Spleen (tissue), 11 donors: ENCODE measurements around the gene TMPRSS4. TPM values are rescaled to one million over a fixed set of nuclear protein-coding genes. Genes with fewer than 3 reads are reported as not detected.
A peak's percentile ranks its signal among the peaks of the same experiment; 100 is the strongest.

Experiments used
- DNase-seq: peaks from one replicate; pipeline ENCODE4 v3.0.0-alpha.2; 2020
- H3K27ac ChIP-seq, 8 donors: fragments of 200-600 bp; sonication (generic) in 7 of 8; 1 replicate in 4 of 8; 2 replicates in 4 of 8; pipeline versions ENCODE4 v1.5.0 to v1.8.0; 2016 to 2021; ENCODE audit warnings: inconsistent platforms in 4 of 8, mild to moderate bottlenecking in 4 of 8, moderate library complexity in 1 of 8
- H3K27me3 ChIP-seq, 7 donors: fragments of 200-600 bp; sonication (generic) in 6 of 7; replicated peaks in 1 of 7; 1 replicate in 4 of 7; 2 replicates in 3 of 7; pipeline versions ENCODE4 v1.5.0 to v1.8.0; 2016 to 2021; ENCODE audit warnings: inconsistent platforms in 3 of 7, mild to moderate bottlenecking in 1 of 7
- H3K36me3 ChIP-seq, 6 donors: fragments of 200-600 bp; sonication (generic) in 5 of 6; 1 replicate in 4 of 6; 2 replicates in 2 of 6; pipeline versions ENCODE4 v1.5.0 to v1.8.0; 2016 to 2021; ENCODE audit warnings: inconsistent platforms in 2 of 6
- H3K4me1 ChIP-seq, 6 donors: fragments of 200-600 bp; sonication (generic) in 5 of 6; 1 replicate in 3 of 6; 2 replicates in 3 of 6; pipeline versions ENCODE4 v1.5.0 to v1.8.0; 2016 to 2021; ENCODE audit warnings: inconsistent platforms in 3 of 6
- H3K4me3 ChIP-seq, 8 donors: fragments of 200-600 bp; sonication (generic) in 7 of 8; 1 replicate in 4 of 8; 2 replicates in 4 of 8; pipeline versions ENCODE4 v1.5.0 to v1.8.0; 2016 to 2021; ENCODE audit warnings: inconsistent platforms in 4 of 8, mild to moderate bottlenecking in 4 of 8, moderate library complexity in 2 of 8
- H3K9me3 ChIP-seq, 8 donors: fragments of 200-600 bp; sonication (generic) in 7 of 8; 1 replicate in 4 of 8; 2 replicates in 4 of 8; pipeline versions ENCODE4 v1.5.0 to v1.8.0; 2016 to 2021; ENCODE audit warnings: inconsistent platforms in 4 of 8
- CTCF ChIP-seq, 11 experiments: fragments of 200-600 bp in 7 of 11; fragments of 450-650 bp in 4 of 11; sonication (generic) in 4 of 11; IDR thresholded peaks in 8 of 11; conservative IDR thresholded peaks in 3 of 11; 1 replicate in 7 of 11; 2 replicates in 4 of 11; pipeline versions ENCODE4 v1.4.0 to v1.8.0; 2016 to 2021; ENCODE audit warnings: antibody characterized with exemption in 11 of 11, inconsistent platforms in 4 of 11, mild to moderate bottlenecking in 1 of 11
- POLR2A ChIP-seq, 3 donors: fragments of 450-650 bp; IDR thresholded peaks; one replicate each; pipeline ENCODE4 v1.5.1; 2017; ENCODE audit warnings: antibody characterized with exemption in 3 of 3, mild to moderate bottlenecking in 1 of 3
- POLR2AphosphoS5 ChIP-seq, 3 donors: sonication (generic); formaldehyde crosslinking; IDR thresholded peaks; one replicate each; pipeline ENCODE4 v1.5.1; 2017; ENCODE audit warnings: antibody characterized with exemption in 3 of 3
- WGBS, 5 donors: extraction: QIAGEN DNeasy Blood & Tissue Kit in 3 of 5; methylation state at CpG; one replicate each; pipeline versions ENCODE4 v1.1.5 to v1.1.7; 2013 to 2018; 5-methylcytosine and 5-hydroxymethylcytosine counted together
- intact Hi-C: fragments of 100-400 bp; cut with DNase I; formaldehyde crosslinking; loops from one replicate; pipeline ENCODE4 v1.15.0; 2023; ENCODE audit warnings: low total_unique reads
- polyA plus RNA-seq, 3 donors: library from polyadenylated mRNA; stranded (reverse); fragments of 200-250 nt; gene quantifications; one replicate each; pipeline ENCODE4 v1.2.1, GENCODE V29; 2013
- total RNA-seq, 7 donors: library from RNA; depleted of rRNA in 3 of 7; stranded (reverse); fragments of >200 nt in 3 of 7; fragmentation: NEBNext Ultra II Directional in 4 of 7; extraction: Animal tissue kit (Norgen Biotek cat#: 25700) in 4 of 7; gene quantifications; one replicate each; pipeline versions ENCODE4 v1.1.0 to v1.2.1, GENCODE V29; 2016 to 2021
- donor health status: healthy with polysubstance abuse.
- donor health status: DM: no; HTN: no; CAD: no; lungs with moderate emphysema.
- donor health status: DM: no; HTN: no; CAD: no.
- donor health status: Bipolar disorder and iron deficiency.
- donor health status: healthy.
- donor health status: DM: no; HTN: no; CAD: no.
- donor health status: DM: yes; HTN: yes; CAD: no.

Gene TMPRSS4
- total and polyA plus RNA-seq, 10 donors = 0.09 to 1.4 (median 0.85) TPM; not detected in 3

- Histone ChIP-seq H3K4me1 (peaks cover 4 to 30% (median 9%) of the 10 kb centered on the region in 6 donors), H3K4me3 (peak overlapping the region in 1 of 8 donors; percentile 91), H3K9me3 (no peaks in the 10 kb centered on the region), H3K36me3 (no peaks in the 10 kb centered on the region), H3K27me3 (peaks cover 0 to 84% (median 26%) of the 10 kb centered on the region in 7 donors), H3K27ac (no peak overlapping the region)
- DNase-seq = no peak
- 88 to 96% (median 92%) methylated on average over 6 of the region's 6 CpGs for WGBS, 5 donors
- intact Hi-C loops = no loop called here
- TF ChIP-seq CTCF (IDR thresholded peaks at IDR 0.05 in 8 of 11, conservative IDR thresholded peaks at IDR 0.05 in 3 of 11) (no peak), POLR2A (IDR thresholded peaks at IDR 0.05) (no peak), POLR2AphosphoS5 (IDR thresholded peaks at IDR 0.05) (no peak)
Observed at GRCh38 chr11:118146554-118146953, 69.7 kb downstream of the TMPRSS4 start.

GRCh38 chr11:118147502-118147901, 70.6 kb downstream of the TMPRSS4 start:
- intact Hi-C loops = no loop called here

GRCh38 chr11:118148240-118148639, 71.4 kb downstream of the TMPRSS4 start:
- intact Hi-C loops = no loop called here
- WGBS, 5 donors = 81 to 92% (median 86%) methylated on average over 7 to 8 of the region's 8 CpGs
- H3K4me3 ChIP-seq = no peak overlapping the region
- H3K36me3 ChIP-seq = no peaks in the 10 kb centered on the region
- peaks cover 4 to 84% (median 32%) of the 10 kb centered on the region in 7 donors for H3K27me3 ChIP-seq
- H3K27ac ChIP-seq = no peak overlapping the region
- peaks cover 9 to 29% (median 20%) of the 10 kb centered on the region in 6 donors for H3K4me1 ChIP-seq
- TF ChIP-seq POLR2A (IDR thresholded peaks at IDR 0.05) (no peak), POLR2AphosphoS5 (IDR thresholded peaks at IDR 0.05) (no peak), CTCF (IDR thresholded peaks at IDR 0.05 in 8 of 11, conservative IDR thresholded peaks at IDR 0.05 in 3 of 11) (no peak)
- H3K9me3 ChIP-seq = no peaks in the 10 kb centered on the region
- DNase-seq = no peak

More at GRCh38 chr11:118147502-118147901, 70.6 kb downstream of the TMPRSS4 start:
- peaks cover 4 to 29% (median 12%) of the 10 kb centered on the region in 6 donors for H3K4me1 ChIP-seq
- no peak overlapping the region for H3K27ac ChIP-seq
- 65 to 81% (median 70%) methylated on average over 3 of the region's 3 CpGs for WGBS, 5 donors
- no peak for DNase-seq
- no peak for TF ChIP-seq POLR2AphosphoS5 (IDR thresholded peaks at IDR 0.05)
- TF ChIP-seq CTCF (IDR thresholded peaks at IDR 0.05 in 8 of 11, conservative IDR thresholded peaks at IDR 0.05 in 3 of 11) = no peak
- TF ChIP-seq POLR2A (IDR thresholded peaks at IDR 0.05) = no peak
- peaks cover 1 to 84% (median 32%) of the 10 kb centered on the region in 7 donors for H3K27me3 ChIP-seq
- no peaks in the 10 kb centered on the region for H3K9me3 ChIP-seq
- H3K36me3 ChIP-seq = no peaks in the 10 kb centered on the region
- no peak overlapping the region for H3K4me3 ChIP-seq

GRCh38 chr11:118148856-118149255, 72.0 kb downstream of the TMPRSS4 start:
- no peaks in the 10 kb centered on the region for H3K36me3 ChIP-seq
- DNase-seq = no peak
- H3K9me3 ChIP-seq = no peaks in the 10 kb centered on the region
- 85 to 93% (median 89%) methylated on average over 2 of the region's 2 CpGs for WGBS, 5 donors
- TF ChIP-seq CTCF (IDR thresholded peaks at IDR 0.05 in 8 of 11, conservative IDR thresholded peaks at IDR 0.05 in 3 of 11) (no peak), POLR2AphosphoS5 (IDR thresholded peaks at IDR 0.05) (no peak), POLR2A (IDR thresholded peaks at IDR 0.05) (no peak)
- H3K4me3 ChIP-seq = no peak overlapping the region
- no peak overlapping the region for H3K27ac ChIP-seq
- H3K4me1 ChIP-seq = peaks cover 9 to 34% (median 23%) of the 10 kb centered on the region in 6 donors
- intact Hi-C loops = no loop called here
- peaks cover 4 to 84% (median 33%) of the 10 kb centered on the region in 7 donors for H3K27me3 ChIP-seq
